Epithelial cell of prostate (primary cell): Measurements from ENCODE around the gene NRXN3.

Experiments used
- DNase-seq: peaks from one replicate; pipeline ENCODE4 v3.0.0-alpha.2; 2011; ENCODE audit warnings: low read depth, low spot score
- H3K27ac ChIP-seq: fragments of 450-650 bp; 2 replicates; pipeline ENCODE4 v1.5.1; 2017; ENCODE audit warnings: mild to moderate bottlenecking

Gene NRXN3

GRCh38 chr14:78172428-78172827 is 2.3 kb downstream of the NRXN3 start:
- no peak for DNase-seq
- no peak overlapping the region for H3K27ac ChIP-seq

GRCh38 chr14:78173346-78174035 is 3.3 kb downstream of the NRXN3 start:
- H3K27ac ChIP-seq, result no peak overlapping the region
- DNase-seq, result no peak

- no peak for DNase-seq
- H3K27ac ChIP-seq, result no peak overlapping the region
Measured at GRCh38 chr14:78175412-78175811, 5.2 kb downstream of the NRXN3 start.

GRCh38 chr14:78178071-78178470 is 7.9 kb downstream of the NRXN3 start:
- no peak overlapping the region for H3K27ac ChIP-seq
- no peak for DNase-seq

- H3K27ac ChIP-seq, result no peak overlapping the region
- no peak for DNase-seq
Measured at GRCh38 chr14:78178971-78179370, 8.8 kb downstream of the NRXN3 start.

- DNase-seq, result no peak
- H3K27ac ChIP-seq, result no peak overlapping the region
Measured at GRCh38 chr14:78181270-78181669, 11.1 kb downstream of the NRXN3 start.

- no peak for DNase-seq
- no peak overlapping the region for H3K27ac ChIP-seq
Measured at GRCh38 chr14:78182722-78183121, 12.5 kb downstream of the NRXN3 start.

- DNase-seq, result no peak
- no peak overlapping the region for H3K27ac ChIP-seq
Measured at GRCh38 chr14:78184157-78184556, 14.0 kb downstream of the NRXN3 start.

GRCh38 chr14:78186277-78186676 is 16.1 kb downstream of the NRXN3 start:
- DNase-seq, result no peak
- H3K27ac ChIP-seq, result no peak overlapping the region

GRCh38 chr14:78188882-78189281 is 18.7 kb downstream of the NRXN3 start:
- no peak overlapping the region for H3K27ac ChIP-seq
- DNase-seq, result no peak

GRCh38 chr14:78195431-78195830 is 25.3 kb downstream of the NRXN3 start:
- H3K27ac ChIP-seq, result no peak overlapping the region
- DNase-seq, result no peak

GRCh38 chr14:78196323-78196722 is 26.1 kb downstream of the NRXN3 start:
- no peak for DNase-seq
- no peak overlapping the region for H3K27ac ChIP-seq

- H3K27ac ChIP-seq, result no peak overlapping the region
- no peak for DNase-seq
Measured at GRCh38 chr14:78197051-78197450, 26.9 kb downstream of the NRXN3 start.

GRCh38 chr14:78202163-78202562 is 32.0 kb downstream of the NRXN3 start:
- DNase-seq, result no peak
- no peak overlapping the region for H3K27ac ChIP-seq

- peak; percentile 82 for DNase-seq
- peak overlapping the region; percentile 32 for H3K27ac ChIP-seq
Measured at GRCh38 chr14:78202976-78203375, 32.8 kb downstream of the NRXN3 start.

- H3K27ac ChIP-seq, result no peak overlapping the region
- DNase-seq, result no peak
Measured at GRCh38 chr14:78207414-78207813, 37.2 kb downstream of the NRXN3 start.

GRCh38 chr14:78220273-78220672 is 50.1 kb downstream of the NRXN3 start:
- DNase-seq, result no peak

GRCh38 chr14:78222746-78223145 is 52.6 kb downstream of the NRXN3 start:
- no peak overlapping the region for H3K27ac ChIP-seq
- DNase-seq, result no peak

More at GRCh38 chr14:78220273-78220672, 50.1 kb downstream of the NRXN3 start:
- H3K27ac ChIP-seq, result no peak overlapping the region

- peak; percentile 24 for DNase-seq
- no peak overlapping the region for H3K27ac ChIP-seq
Measured at GRCh38 chr14:78227248-78228077, 57.3 kb downstream of the NRXN3 start.

- H3K27ac ChIP-seq, result no peak overlapping the region
Measured at GRCh38 chr14:78228702-78229327, 58.6 kb downstream of the NRXN3 start.

More at GRCh38 chr14:78228702-78229327, 58.6 kb downstream of the NRXN3 start:
- DNase-seq, result no peak
